Measurements from ENCODE around the gene ARL6IP6.

DNA sequence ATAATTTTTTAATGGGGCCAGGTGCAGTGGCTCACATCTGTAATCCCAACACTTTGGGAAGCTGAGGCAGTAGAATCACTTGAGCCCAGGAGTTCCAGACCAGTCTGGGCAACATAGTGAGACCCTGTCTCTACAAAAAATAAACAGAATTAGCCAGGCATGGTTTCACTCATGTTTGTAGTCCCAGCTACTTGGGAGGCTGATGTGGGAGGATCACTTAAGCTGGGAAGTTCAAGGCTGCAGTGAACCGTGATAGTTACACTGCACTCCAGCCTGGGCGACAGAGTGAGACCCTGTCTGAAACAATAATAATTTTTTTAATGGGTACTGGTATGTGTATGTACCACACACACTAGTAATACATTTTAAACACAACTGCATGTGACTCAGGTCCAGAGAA lies 2.4 kb downstream of the ARL6IP6 start:
- TF ChIP-seq, protein P1, sequence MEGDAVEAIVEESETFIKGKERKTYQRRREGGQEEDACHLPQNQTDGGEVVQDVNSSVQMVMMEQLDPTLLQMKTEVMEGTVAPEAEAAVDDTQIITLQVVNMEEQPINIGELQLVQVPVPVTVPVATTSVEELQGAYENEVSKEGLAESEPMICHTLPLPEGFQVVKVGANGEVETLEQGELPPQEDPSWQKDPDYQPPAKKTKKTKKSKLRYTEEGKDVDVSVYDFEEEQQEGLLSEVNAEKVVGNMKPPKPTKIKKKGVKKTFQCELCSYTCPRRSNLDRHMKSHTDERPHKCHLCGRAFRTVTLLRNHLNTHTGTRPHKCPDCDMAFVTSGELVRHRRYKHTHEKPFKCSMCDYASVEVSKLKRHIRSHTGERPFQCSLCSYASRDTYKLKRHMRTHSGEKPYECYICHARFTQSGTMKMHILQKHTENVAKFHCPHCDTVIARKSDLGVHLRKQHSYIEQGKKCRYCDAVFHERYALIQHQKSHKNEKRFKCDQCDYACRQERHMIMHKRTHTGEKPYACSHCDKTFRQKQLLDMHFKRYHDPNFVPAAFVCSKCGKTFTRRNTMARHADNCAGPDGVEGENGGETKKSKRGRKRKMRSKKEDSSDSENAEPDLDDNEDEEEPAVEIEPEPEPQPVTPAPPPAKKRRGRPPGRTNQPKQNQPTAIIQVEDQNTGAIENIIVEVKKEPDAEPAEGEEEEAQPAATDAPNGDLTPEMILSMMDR (IDR thresholded peaks at IDR 0.05; ENCODE audit: low read length), result no peak
- TF ChIP-seq EZH2 (IDR thresholded peaks at IDR 0.05; ENCODE audit: borderline replicate concordance, low read length), result no peak

Measured in OCI-LY1 (cell line).